Glutamatergic neuron (in vitro differentiated cells): Measurements from ENCODE around the gene BRDT. TPM values are rescaled to one million over a fixed set of nuclear protein-coding genes. Genes with fewer than 3 reads are reported as not detected.

Experiments
- DNase-seq: peaks from one replicate; pipeline ENCODE4 v3.0.0; 2022
- H3K27ac Mint-ChIP-seq: one replicate; pipeline ENCODE4 v1.8.0; 2020; ENCODE audit warnings: mild to moderate bottlenecking, mixed read lengths, inconsistent platforms; ENCODE audit not compliant: unreplicated experiment
- H3K27me3 Mint-ChIP-seq: one replicate; pipeline ENCODE4 v1.8.0; 2020; ENCODE audit warnings: mild to moderate bottlenecking, moderate library complexity, mixed read lengths, inconsistent platforms; ENCODE audit not compliant: unreplicated experiment
- H3K36me3 Mint-ChIP-seq: one replicate; pipeline ENCODE4 v1.8.0; 2020; ENCODE audit warnings: mild to moderate bottlenecking, mixed read lengths, inconsistent platforms; ENCODE audit not compliant: unreplicated experiment
- H3K4me1 Mint-ChIP-seq: one replicate; pipeline ENCODE4 v1.8.0; 2020; ENCODE audit warnings: mild to moderate bottlenecking, low read depth, mixed read lengths, inconsistent platforms; ENCODE audit not compliant: unreplicated experiment
- H3K4me3 Mint-ChIP-seq: one replicate; pipeline ENCODE4 v1.8.0; 2020; ENCODE audit warnings: mild to moderate bottlenecking, mixed read lengths, inconsistent platforms; ENCODE audit not compliant: unreplicated experiment
- H3K9me3 Mint-ChIP-seq: one replicate; pipeline ENCODE4 v1.8.0; 2020; ENCODE audit warnings: mild to moderate bottlenecking, moderate library complexity, mixed read lengths, inconsistent platforms; ENCODE audit not compliant: unreplicated experiment
- total RNA-seq: library from RNA; stranded (reverse); fragmentation: NEBNext Ultra II Directional; extraction: Animal tissue kit (Norgen Biotek cat#: 25700); gene quantifications from one replicate; pipeline ENCODE4 v1.2.1, GENCODE V29; 2021; ENCODE audit not compliant: unreplicated experiment
- TF ChIP-seq, protein P1 (sequence below): fragments of 200-600 bp; sonication (generic); IDR thresholded peaks from one replicate; pipeline ENCODE4 v1.5.0; 2021; ENCODE audit not compliant: partially characterized antibody, unreplicated experiment

Gene BRDT
- total RNA-seq, 1 donor from 2014 or later, result not detected

DNA sequence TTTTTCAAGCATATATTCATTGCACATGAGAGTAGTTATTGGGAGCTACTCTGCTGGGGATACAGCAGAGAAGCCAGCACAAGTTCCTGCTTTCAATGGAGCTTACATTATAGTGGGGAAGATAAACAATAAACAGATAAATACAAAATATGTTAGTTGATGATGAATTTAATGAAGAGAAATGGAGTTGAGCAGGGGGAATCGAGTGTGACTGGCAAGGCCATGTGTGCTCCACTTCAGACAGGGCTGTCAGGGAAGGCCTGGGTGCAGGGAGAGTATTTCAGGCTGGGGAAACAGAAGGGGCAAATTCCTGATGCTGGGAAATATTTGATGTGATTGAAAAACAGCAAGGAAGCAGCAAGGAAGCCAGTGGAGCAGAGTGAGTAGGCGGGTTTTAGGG is 21.2 kb upstream of the BRDT start:
- peaks cover 1% of the 10 kb centered on the region for H3K9me3 Mint-ChIP-seq
- TF ChIP-seq, protein P1, sequence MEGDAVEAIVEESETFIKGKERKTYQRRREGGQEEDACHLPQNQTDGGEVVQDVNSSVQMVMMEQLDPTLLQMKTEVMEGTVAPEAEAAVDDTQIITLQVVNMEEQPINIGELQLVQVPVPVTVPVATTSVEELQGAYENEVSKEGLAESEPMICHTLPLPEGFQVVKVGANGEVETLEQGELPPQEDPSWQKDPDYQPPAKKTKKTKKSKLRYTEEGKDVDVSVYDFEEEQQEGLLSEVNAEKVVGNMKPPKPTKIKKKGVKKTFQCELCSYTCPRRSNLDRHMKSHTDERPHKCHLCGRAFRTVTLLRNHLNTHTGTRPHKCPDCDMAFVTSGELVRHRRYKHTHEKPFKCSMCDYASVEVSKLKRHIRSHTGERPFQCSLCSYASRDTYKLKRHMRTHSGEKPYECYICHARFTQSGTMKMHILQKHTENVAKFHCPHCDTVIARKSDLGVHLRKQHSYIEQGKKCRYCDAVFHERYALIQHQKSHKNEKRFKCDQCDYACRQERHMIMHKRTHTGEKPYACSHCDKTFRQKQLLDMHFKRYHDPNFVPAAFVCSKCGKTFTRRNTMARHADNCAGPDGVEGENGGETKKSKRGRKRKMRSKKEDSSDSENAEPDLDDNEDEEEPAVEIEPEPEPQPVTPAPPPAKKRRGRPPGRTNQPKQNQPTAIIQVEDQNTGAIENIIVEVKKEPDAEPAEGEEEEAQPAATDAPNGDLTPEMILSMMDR, result no peak
- H3K4me1 Mint-ChIP-seq, result no peaks in the 10 kb centered on the region
- H3K27me3 Mint-ChIP-seq, result peaks cover 2% of the 10 kb centered on the region
- H3K4me3 Mint-ChIP-seq, result no peak overlapping the region
- peaks cover 5% of the 10 kb centered on the region for H3K36me3 Mint-ChIP-seq
- DNase-seq, result no peak
- H3K27ac Mint-ChIP-seq, result no peak overlapping the region

DNA sequence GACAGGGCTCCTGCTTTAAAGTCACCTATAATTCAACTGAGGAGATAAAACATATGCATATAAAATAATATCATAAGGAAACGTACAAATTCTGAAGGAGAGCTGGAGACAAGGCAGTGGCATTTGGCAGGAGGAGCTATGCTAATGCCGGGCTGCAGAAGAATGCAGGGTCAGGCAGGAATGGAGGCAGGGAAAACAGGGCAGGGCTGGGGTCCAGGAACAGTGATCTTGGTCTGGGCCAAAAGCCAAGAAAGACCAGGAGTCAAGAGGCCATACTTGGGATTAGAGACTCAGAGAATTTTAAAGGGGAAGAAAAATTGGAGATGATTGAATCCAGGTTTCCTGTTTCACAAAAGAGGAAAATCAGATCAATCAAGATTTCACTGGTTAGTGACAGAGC is 20.0 kb upstream of the BRDT start:
- no peaks in the 10 kb centered on the region for H3K4me1 Mint-ChIP-seq
- no peaks in the 10 kb centered on the region for H3K36me3 Mint-ChIP-seq
- H3K27me3 Mint-ChIP-seq, result no peaks in the 10 kb centered on the region
- DNase-seq, result no peak
- peaks cover 1% of the 10 kb centered on the region for H3K9me3 Mint-ChIP-seq
- H3K4me3 Mint-ChIP-seq, result no peak overlapping the region
- H3K27ac Mint-ChIP-seq, result no peak overlapping the region
- TF ChIP-seq, protein P1, result no peak

DNA sequence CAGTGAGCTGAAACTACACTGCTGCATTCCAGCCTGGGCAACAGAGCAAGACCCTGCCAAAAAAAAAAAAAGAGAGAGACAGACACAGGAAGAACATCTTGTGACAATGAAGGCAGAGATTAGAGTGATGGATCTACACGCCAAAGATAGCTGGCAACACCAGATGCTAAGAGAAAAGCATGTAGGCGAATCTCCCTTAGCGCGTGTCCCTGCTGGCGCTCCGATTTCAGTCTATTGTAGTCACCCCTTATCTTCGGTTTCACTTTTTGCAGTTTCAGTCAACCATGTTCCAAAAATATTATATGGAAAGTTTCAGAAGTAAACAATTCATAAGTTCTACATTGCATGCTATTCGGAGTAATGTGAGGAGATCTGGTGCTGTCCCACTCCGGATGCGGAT is 11.6 kb upstream of the BRDT start:
- TF ChIP-seq, protein P1, result no peak
- Mint-ChIP-seq H3K4me1 (no peaks in the 10 kb centered on the region), H3K4me3 (no peak overlapping the region)

DNA sequence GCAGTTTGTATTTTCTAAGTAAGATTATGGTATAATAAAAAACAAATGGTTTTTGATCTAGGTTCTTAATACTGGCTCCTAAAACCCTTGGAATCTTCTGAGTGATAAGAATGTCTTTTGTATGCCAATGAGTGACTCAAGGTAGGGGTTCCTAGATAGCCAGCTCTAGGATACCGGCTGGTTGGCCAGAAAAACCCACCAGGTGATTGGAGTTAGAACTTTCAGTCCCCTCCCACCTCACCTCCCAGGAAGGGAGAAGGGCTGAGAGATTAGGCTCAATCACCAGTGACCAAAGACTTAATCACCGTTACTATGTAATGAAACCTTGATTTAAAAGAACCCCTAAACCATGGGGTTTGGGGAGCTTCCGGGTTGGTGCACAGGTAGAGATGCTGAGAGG is 8.7 kb upstream of the BRDT start:
- no peaks in the 10 kb centered on the region for H3K9me3 Mint-ChIP-seq
- no peak for DNase-seq
- TF ChIP-seq, protein P1, result no peak
- H3K27ac Mint-ChIP-seq, result no peak overlapping the region
- H3K4me1 Mint-ChIP-seq, result no peaks in the 10 kb centered on the region
- H3K27me3 Mint-ChIP-seq, result no peaks in the 10 kb centered on the region
- no peaks in the 10 kb centered on the region for H3K36me3 Mint-ChIP-seq
- no peak overlapping the region for H3K4me3 Mint-ChIP-seq

More for the DNA sequence above, 11.6 kb upstream of the BRDT start:
- no peaks in the 10 kb centered on the region for H3K9me3 Mint-ChIP-seq
- H3K27me3 Mint-ChIP-seq, result no peaks in the 10 kb centered on the region
- no peak overlapping the region for H3K27ac Mint-ChIP-seq
- no peak for DNase-seq
- H3K36me3 Mint-ChIP-seq, result no peaks in the 10 kb centered on the region

DNA sequence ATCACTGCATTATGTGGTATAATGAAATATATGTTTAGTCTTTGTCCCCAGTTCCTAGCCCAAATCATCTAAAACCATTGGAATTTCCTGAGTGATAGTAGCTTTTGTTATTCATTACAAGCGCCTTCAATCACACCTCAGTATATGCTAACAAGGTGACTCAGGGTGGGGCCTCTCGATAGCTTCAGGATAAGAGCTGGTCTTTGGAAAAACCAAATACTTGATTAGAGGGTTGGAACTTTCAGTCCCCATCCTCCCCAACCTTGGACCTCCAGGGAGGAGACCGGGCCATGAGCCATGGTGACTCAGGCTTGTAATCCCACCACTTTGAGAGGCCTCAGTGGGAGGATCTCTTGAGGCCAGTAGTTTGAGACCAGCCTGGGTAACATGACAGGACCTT is 5.1 kb upstream of the BRDT start:
- Mint-ChIP-seq H3K4me1 (no peaks in the 10 kb centered on the region), H3K36me3 (no peaks in the 10 kb centered on the region), H3K27ac (no peak overlapping the region), H3K9me3 (no peaks in the 10 kb centered on the region), H3K27me3 (no peaks in the 10 kb centered on the region), H3K4me3 (no peak overlapping the region)
- TF ChIP-seq, protein P1, result no peak
- no peak for DNase-seq
